A673 (cell line): ENCODE measurements around the gene ITGA11. TPM values are rescaled to one million over a fixed set of nuclear protein-coding genes. Genes with fewer than 3 reads are reported as not detected.

Experiments
- BruUV-seq: library from RNA; stranded (reverse); fragments of 400-500 nt; replicated peaks from 2 replicates; lab custom pipeline; 2021; lab: Mats Ljungman, UMichigan
- CTCF ChIA-PET: fragments of 300-600 bp; sonication (Branson Sonifier 250); formaldehyde crosslinking; loops from one replicate; lab custom pipeline; 2022; ENCODE audit warnings: antibody characterized with exemption; lab: Charles Lee
- POLR2A ChIA-PET: fragments of 300-600 bp; sonication (Branson Sonifier 250); formaldehyde crosslinking; loops from one replicate; lab custom pipeline; 2022; ENCODE audit warnings: antibody characterized with exemption; ENCODE audit not compliant: low non-redundant PET; lab: Charles Lee
- DNase-seq: peaks from one replicate; pipeline ENCODE4 v3.0.0-alpha.2; 2015; ENCODE audit warnings: low spot score
- H3K27ac ChIP-seq: fragments of 200-600 bp; sonication (generic); 2 replicates; pipeline ENCODE4 v1.5.1; 2016; ENCODE audit warnings: mixed run types, low read depth, mild to moderate bottlenecking, mixed read lengths, antibody characterized with exemption, low read length; ENCODE audit not compliant: poor library complexity, severe bottlenecking
- H3K27me3 ChIP-seq: fragments of 200-600 bp; sonication (generic); replicated peaks from 2 replicates; pipeline ENCODE4 v1.6.1; 2017; ENCODE audit warnings: mixed run types, low read depth, mild to moderate bottlenecking, mixed read lengths, antibody characterized with exemption, low read length; ENCODE audit not compliant: insufficient read depth, poor library complexity
- H3K36me3 ChIP-seq: fragments of 200-600 bp; sonication (generic); 2 replicates; pipeline ENCODE4 v1.6.1; 2016; ENCODE audit warnings: mixed run types, mild to moderate bottlenecking, mixed read lengths, antibody characterized with exemption, low read length; ENCODE audit not compliant: insufficient read depth, poor library complexity, severe bottlenecking
- H3K4me1 ChIP-seq: fragments of 200-600 bp; sonication (generic); 2 replicates; pipeline ENCODE4 v1.6.1; 2017; ENCODE audit warnings: mixed run types, mild to moderate bottlenecking, mixed read lengths, antibody characterized with exemption, low read length; ENCODE audit not compliant: insufficient read depth, poor library complexity, severe bottlenecking
- H3K4me3 ChIP-seq: fragments of 200-600 bp; sonication (generic); 2 replicates; pipeline ENCODE4 v1.5.1; 2016; ENCODE audit warnings: low read depth, mixed run types, mild to moderate bottlenecking, mixed read lengths, low read length; ENCODE audit not compliant: poor library complexity, severe bottlenecking
- H3K9me3 ChIP-seq: fragments of 200-600 bp; sonication (generic); 2 replicates; pipeline ENCODE4 v1.6.1; 2016; ENCODE audit warnings: mixed run types, low read depth, mild to moderate bottlenecking, mixed read lengths, antibody characterized with exemption, low read length; ENCODE audit not compliant: poor library complexity, severe bottlenecking
- EZH2 ChIP-seq: fragments of 200-600 bp; sonication (generic); IDR thresholded peaks from 2 replicates; pipeline ENCODE4 v1.6.1; 2017; ENCODE audit warnings: borderline replicate concordance, low read depth, mild to moderate bottlenecking, mixed read lengths, antibody characterized with exemption, low read length; ENCODE audit not compliant: poor library complexity, severe bottlenecking
- intact Hi-C: fragments of 100-400 bp; cut with micrococcal nuclease; formaldehyde crosslinking; loops from one replicate; pipeline ENCODE4 v1.10.0; 2022; ENCODE audit not compliant: unreplicated experiment
- total RNA-seq: library from RNA; stranded (reverse); gene quantifications from 2 replicates; pipeline ENCODE4 v1.2.3, GENCODE V29; 2021
- TF ChIP-seq, protein P1 (sequence below): fragments of 300-800, 200-600 bp; sonication (generic); conservative IDR thresholded peaks from 2 replicates; pipeline ENCODE4 v1.5.1; 2017; ENCODE audit warnings: low read depth, mild to moderate bottlenecking, antibody characterized with exemption, low read length, moderate library complexity, mixed read lengths

The ITGA11 gene
- total RNA-seq, 1 experiment from 2014 or later: 0.45 TPM

DNA sequence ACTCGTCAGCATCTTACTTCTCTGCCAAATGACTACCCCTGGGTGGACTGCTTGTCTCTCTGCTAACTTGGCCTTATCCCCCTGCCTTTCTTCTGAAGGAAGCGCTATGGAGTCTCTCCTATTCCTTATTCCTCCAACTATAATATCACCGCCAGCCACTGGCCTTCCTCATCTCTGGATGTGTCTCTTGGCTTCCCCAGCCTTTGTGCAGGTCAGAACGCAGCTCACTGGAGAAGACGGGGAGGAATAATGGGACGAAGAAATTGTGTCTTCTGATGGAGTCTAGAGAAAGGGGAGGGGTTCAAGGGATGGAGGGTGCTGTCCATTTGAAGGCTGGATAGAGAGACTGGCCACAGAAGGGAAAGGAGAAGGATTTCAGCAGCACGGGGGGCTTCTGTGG, 16.9 kb downstream of the ITGA11 start:
- intact Hi-C loops: no loop called here
- Histone ChIP-seq H3K27ac (no peak overlapping the region), H3K4me1 (no peaks in the 10 kb centered on the region), H3K4me3 (no peak overlapping the region), H3K27me3 (no peaks in the 10 kb centered on the region), H3K36me3 (no peaks in the 10 kb centered on the region), H3K9me3 (no peaks in the 10 kb centered on the region)
- BruUV-seq: no TSS peak
- TF ChIP-seq, protein P1, sequence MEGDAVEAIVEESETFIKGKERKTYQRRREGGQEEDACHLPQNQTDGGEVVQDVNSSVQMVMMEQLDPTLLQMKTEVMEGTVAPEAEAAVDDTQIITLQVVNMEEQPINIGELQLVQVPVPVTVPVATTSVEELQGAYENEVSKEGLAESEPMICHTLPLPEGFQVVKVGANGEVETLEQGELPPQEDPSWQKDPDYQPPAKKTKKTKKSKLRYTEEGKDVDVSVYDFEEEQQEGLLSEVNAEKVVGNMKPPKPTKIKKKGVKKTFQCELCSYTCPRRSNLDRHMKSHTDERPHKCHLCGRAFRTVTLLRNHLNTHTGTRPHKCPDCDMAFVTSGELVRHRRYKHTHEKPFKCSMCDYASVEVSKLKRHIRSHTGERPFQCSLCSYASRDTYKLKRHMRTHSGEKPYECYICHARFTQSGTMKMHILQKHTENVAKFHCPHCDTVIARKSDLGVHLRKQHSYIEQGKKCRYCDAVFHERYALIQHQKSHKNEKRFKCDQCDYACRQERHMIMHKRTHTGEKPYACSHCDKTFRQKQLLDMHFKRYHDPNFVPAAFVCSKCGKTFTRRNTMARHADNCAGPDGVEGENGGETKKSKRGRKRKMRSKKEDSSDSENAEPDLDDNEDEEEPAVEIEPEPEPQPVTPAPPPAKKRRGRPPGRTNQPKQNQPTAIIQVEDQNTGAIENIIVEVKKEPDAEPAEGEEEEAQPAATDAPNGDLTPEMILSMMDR: no peak
- TF ChIP-seq EZH2: no peak
- DNase-seq: no peak
- CTCF ChIA-PET: no interaction called here
- POLR2A ChIA-PET: no interaction called here

DNA sequence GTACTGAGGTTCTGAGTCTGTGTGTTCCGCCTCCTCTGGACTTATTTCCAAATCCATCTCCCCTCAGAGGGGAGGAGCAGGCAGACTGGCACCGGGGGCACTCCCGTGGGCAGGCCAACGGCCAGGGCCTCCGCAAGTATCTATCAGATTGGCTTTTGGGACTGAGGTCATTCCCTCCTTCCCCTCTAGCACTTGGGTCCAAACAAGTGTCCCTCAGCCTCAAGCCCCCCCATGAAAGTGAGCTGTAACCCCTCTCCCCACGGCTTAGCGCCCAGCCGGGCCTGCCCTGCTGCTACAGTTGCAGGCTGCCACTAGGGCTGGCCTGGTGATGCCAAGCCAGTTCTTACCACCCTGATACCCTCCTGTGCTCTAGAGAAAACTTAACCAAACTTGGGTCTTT, 17.4 kb downstream of the ITGA11 start:
- no peak for DNase-seq
- no peaks in the 10 kb centered on the region for H3K9me3 ChIP-seq
- BruUV-seq: no TSS peak
- no peaks in the 10 kb centered on the region for H3K4me1 ChIP-seq
- intact Hi-C loops: no loop called here
- no peaks in the 10 kb centered on the region for H3K36me3 ChIP-seq
- ChIA-PET POLR2A (no interaction called here), CTCF (no interaction called here)
- TF ChIP-seq EZH2: no peak
- TF ChIP-seq, protein P1: no peak
- no peak overlapping the region for H3K27ac ChIP-seq
- H3K27me3 ChIP-seq: no peaks in the 10 kb centered on the region
- H3K4me3 ChIP-seq: no peak overlapping the region

DNA sequence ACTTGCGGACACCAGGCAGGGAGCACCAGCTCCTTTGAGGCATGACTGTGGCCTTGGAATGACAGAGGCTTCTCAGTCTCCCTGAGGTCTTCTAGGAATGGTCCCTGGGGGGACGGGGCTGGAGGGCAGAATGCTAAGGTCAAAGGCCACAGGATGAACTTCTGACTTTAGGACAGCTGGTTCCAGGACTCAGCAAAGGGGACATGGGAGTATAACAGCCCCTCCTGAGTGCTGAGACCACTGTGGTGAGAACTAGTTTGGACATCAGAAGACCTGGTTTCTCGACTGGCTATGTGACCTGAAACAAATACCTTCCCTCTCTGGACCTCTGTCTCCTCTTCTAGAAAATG, 17.8 kb downstream of the ITGA11 start:
- Histone ChIP-seq H3K27me3 (no peaks in the 10 kb centered on the region), H3K27ac (no peak overlapping the region), H3K9me3 (no peaks in the 10 kb centered on the region), H3K36me3 (no peaks in the 10 kb centered on the region), H3K4me3 (no peak overlapping the region), H3K4me1 (no peaks in the 10 kb centered on the region)
- POLR2A ChIA-PET: no interaction called here
- no TSS peak for BruUV-seq
- intact Hi-C loops: no loop called here
- CTCF ChIA-PET: no interaction called here
- TF ChIP-seq, protein P1: no peak
- TF ChIP-seq EZH2: no peak
- no peak for DNase-seq
